Ishikawa (cell line): ENCODE results near the gene WSB1.

Experiments used
- CEBPB ChIP-seq: IDR thresholded peaks from 2 replicates; pipeline ENCODE4 v1.6.1; 2012
- CREB1 ChIP-seq: IDR thresholded peaks from 2 replicates; pipeline ENCODE4 v1.6.1; 2012; ENCODE audit warnings: low read depth
- EGR1 ChIP-seq: IDR thresholded peaks from 2 replicates; pipeline ENCODE4 v1.6.1; 2012
- EP300 ChIP-seq: IDR thresholded peaks from 2 replicates; pipeline ENCODE4 v1.6.1; 2012; ENCODE audit warnings: borderline replicate concordance
- FOXM1 ChIP-seq: IDR thresholded peaks from 2 replicates; pipeline ENCODE4 v1.6.1; 2012; ENCODE audit warnings: low read depth, borderline replicate concordance
- NFIC ChIP-seq: IDR thresholded peaks from 2 replicates; pipeline ENCODE4 v1.6.1; 2012
- RAD21 ChIP-seq: IDR thresholded peaks from 2 replicates; pipeline ENCODE4 v1.6.1; 2012; ENCODE audit warnings: low read depth
- REST ChIP-seq: IDR thresholded peaks from 2 replicates; pipeline ENCODE4 v1.6.1; 2012; ENCODE audit warnings: low read depth, mild to moderate bottlenecking
- TAF1 ChIP-seq: IDR thresholded peaks from 2 replicates; pipeline ENCODE4 v1.6.1; 2012; ENCODE audit warnings: low read depth, mild to moderate bottlenecking
- TCF12 ChIP-seq: IDR thresholded peaks from 2 replicates; pipeline ENCODE4 v1.6.1; 2012; ENCODE audit warnings: low read depth
- TEAD4 ChIP-seq: IDR thresholded peaks from 2 replicates; pipeline ENCODE4 v1.6.1; 2012
- YY1 ChIP-seq: IDR thresholded peaks from 2 replicates; pipeline ENCODE4 v1.6.1; 2012; ENCODE audit warnings: low read depth
- ZBTB7A ChIP-seq: IDR thresholded peaks from 2 replicates; pipeline ENCODE4 v1.6.1; 2012; ENCODE audit warnings: low read depth
- TF ChIP-seq, protein P1 (sequence below): IDR thresholded peaks from 2 replicates; pipeline ENCODE4 v1.6.1; 2012
- TF ChIP-seq, protein P2 (sequence below): IDR thresholded peaks from 2 replicates; pipeline ENCODE4 v1.6.1; 2012

Gene WSB1

DNA sequence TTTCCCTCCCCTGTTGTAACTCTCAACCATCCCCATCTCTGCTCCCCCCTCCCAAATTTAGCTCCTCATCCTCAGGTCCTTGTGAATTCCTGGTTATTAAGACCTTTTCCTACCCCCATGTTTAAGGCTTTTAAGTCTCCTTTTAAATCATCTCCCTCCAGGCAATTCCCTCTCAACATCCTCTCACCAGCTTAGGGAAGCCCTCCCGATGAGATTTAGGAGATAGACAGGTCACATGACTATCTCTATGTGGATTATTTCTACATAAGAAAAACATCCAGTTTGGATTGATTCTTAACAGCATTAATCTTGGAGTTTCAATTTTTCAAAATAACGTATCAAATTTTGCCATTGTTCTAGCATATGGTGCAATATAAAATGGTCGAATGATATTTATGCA is 12.5 kb upstream of the WSB1 start:
- TF ChIP-seq TEAD4 (no peak), TCF12 (no peak), CREB1 (no peak)

DNA sequence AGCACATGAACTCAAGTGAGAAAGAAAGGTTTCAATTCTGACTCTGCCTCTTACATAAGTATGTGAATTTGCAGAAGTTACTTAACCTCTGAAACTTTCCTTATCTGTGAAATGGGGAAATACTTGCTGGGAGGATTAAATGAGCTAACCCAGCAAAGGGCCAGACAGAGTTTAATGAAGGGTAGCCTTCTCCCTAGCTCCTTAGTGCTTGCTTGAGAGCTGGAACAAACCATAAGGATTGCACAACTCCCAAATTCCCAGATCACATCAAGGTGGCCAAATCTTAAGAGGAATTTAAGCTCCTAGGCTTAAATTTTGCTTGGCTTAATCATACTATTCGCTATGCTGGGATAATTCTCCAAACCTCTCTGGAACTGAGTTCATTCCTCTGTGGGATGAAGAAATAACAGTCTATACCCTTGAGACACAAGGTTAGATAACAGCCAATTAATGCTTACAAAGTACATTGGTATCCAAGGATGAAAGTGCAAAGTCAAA is 11.8 kb upstream of the WSB1 start:
- no peak for TF ChIP-seq EGR1
- no peak for TF ChIP-seq TAF1
- TF ChIP-seq REST: no peak
- TF ChIP-seq NFIC: no peak
- TF ChIP-seq, protein P1, sequence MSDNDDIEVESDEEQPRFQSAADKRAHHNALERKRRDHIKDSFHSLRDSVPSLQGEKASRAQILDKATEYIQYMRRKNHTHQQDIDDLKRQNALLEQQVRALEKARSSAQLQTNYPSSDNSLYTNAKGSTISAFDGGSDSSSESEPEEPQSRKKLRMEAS: no peak

- TF ChIP-seq TEAD4: no peak
- no peak for TF ChIP-seq YY1
- TF ChIP-seq NFIC: no peak
- no peak for TF ChIP-seq ZBTB7A
- TF ChIP-seq TAF1: no peak
- TF ChIP-seq RAD21: no peak
- TF ChIP-seq TCF12: no peak
- no peak for TF ChIP-seq REST
- TF ChIP-seq CEBPB: no peak
- TF ChIP-seq FOXM1: no peak
- TF ChIP-seq, protein P1: no peak
- no peak for TF ChIP-seq EP300
- TF ChIP-seq, protein P2, sequence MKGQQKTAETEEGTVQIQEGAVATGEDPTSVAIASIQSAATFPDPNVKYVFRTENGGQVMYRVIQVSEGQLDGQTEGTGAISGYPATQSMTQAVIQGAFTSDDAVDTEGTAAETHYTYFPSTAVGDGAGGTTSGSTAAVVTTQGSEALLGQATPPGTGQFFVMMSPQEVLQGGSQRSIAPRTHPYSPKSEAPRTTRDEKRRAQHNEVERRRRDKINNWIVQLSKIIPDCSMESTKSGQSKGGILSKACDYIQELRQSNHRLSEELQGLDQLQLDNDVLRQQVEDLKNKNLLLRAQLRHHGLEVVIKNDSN: no peak
- no peak for TF ChIP-seq EGR1
- TF ChIP-seq CREB1: no peak
These were observed 10.9 kb upstream of the WSB1 start for GRCh38 chr17:27283060-27283459.

DNA sequence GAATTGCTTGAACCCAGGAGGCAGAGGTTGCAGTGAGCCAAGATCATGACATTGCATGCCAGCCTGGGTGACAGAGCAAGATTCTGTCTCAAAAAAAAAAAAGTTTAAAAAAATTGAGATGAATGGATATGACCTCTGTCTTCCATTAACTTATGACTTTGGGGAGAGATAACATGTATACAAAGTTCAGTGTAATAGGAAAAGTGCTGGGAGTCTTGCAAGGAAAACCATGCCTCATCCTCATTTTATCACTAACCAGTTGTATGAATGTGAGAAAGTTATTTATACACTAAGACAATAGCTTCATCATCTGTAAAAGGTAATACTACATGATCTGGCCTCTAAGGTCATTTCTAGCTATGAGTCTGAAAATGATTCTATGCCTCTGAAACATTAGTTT is 10.2 kb upstream of the WSB1 start:
- TF ChIP-seq EGR1: no peak
- TF ChIP-seq YY1: no peak
- no peak for TF ChIP-seq NFIC
- TF ChIP-seq TAF1: no peak
- TF ChIP-seq CREB1: no peak
- TF ChIP-seq EP300: no peak
- TF ChIP-seq RAD21: no peak
- no peak for TF ChIP-seq TEAD4
- no peak for TF ChIP-seq FOXM1
- TF ChIP-seq, protein P1: no peak
- TF ChIP-seq TCF12: no peak
- no peak for TF ChIP-seq CEBPB
- TF ChIP-seq REST: no peak
- TF ChIP-seq ZBTB7A: no peak

DNA sequence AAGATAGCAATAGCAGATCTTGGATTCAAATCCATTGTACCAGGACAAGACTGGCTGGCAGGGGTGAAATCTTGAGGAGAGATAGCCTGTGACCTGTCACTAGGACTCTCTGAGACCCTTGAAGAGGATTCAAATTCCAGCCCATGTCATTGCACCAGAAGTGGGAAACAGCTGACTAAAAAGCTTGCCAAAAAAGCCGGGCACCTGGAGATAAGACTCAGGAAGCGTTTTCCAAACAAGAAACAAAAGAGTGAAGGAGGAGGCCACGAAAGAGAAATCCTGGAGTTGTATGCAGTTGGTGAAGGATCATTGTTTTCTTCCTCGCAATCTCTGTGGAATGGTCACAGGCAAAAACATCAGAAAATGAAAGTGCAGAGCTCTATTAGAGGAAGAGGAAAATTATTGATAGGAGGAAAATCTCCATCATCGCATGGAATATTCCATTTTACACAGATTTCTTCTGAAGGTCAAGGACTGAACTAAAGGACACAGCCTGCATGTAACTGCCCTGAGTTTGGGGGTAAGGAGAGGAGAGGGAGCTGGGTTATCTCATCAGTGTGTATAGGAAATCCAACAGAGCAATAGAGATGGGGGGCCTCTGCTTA is 9.0 kb upstream of the WSB1 start:
- no peak for TF ChIP-seq REST
- no peak for TF ChIP-seq CEBPB
- TF ChIP-seq, protein P1: no peak
- no peak for TF ChIP-seq EGR1
- no peak for TF ChIP-seq TCF12
- no peak for TF ChIP-seq CREB1
